Measurements from ENCODE around the gene RAE1.
"Not testable (repeated sequence)": the region's sequence is repeated elsewhere in the genome, so short reads cannot be mapped to it uniquely, and the experiment has no call there.

RAE1 gene

GRCh38 chr20:57327820-57328219 is 23.2 kb upstream of the RAE1 start:
- DNase-seq: no peak

GRCh38 chr20:57329608-57330221 is 21.3 kb upstream of the RAE1 start, which contains the start of gene SPO11:
Gene SPO11 (plus strand): TSS chr20:57329803. CDS start chr20:57329868, 65 bp downstream.
- DNase-seq: no peak

GRCh38 chr20:57330998-57331397 is 20.1 kb upstream of the RAE1 start:
- DNase-seq: no peak

GRCh38 chr20:57332105-57333089 is 18.7 kb upstream of the RAE1 start:
- no peak for DNase-seq

GRCh38 chr20:57335392-57335791 is 15.7 kb upstream of the RAE1 start:
- no peak for DNase-seq

GRCh38 chr20:57341663-57342062 is 9.4 kb upstream of the RAE1 start:
- DNase-seq: no peak

GRCh38 chr20:57342829-57343228 is 8.2 kb upstream of the RAE1 start:
- no peak for DNase-seq

- peak; percentile 77 for DNase-seq
Observed at GRCh38 chr20:57346477-57346876, 4.6 kb upstream of the RAE1 start.

- DNase-seq: no peak
Observed at GRCh38 chr20:57347393-57347792, 3.7 kb upstream of the RAE1 start.

- DNase-seq: not testable (repeated sequence)
Observed at GRCh38 chr20:57348200-57348921, 2.7 kb upstream of the RAE1 start.

- DNase-seq: peak; percentile 16
Observed at GRCh38 chr20:57348922-57349574, 2.0 kb upstream of the RAE1 start.

GRCh38 chr20:57350081-57350710 is 859 bp upstream of the RAE1 start:
- no peak for DNase-seq

- DNase-seq: not testable (repeated sequence)
Observed at GRCh38 chr20:57350726-57351041, 371 bp upstream of the RAE1 start.

GRCh38 chr20:57352305-57352704 is 1.2 kb downstream of the RAE1 start:
- no peak for DNase-seq

GRCh38 chr20:57353351-57353750 is 2.3 kb downstream of the RAE1 start:
- DNase-seq: no peak

- DNase-seq: no peak
Observed at GRCh38 chr20:57361517-57361916, 10.5 kb downstream of the RAE1 start.

GRCh38 chr20:57364451-57364850 is 13.4 kb downstream of the RAE1 start:
- no peak for DNase-seq

GRCh38 chr20:57369596-57369995 is 18.5 kb downstream of the RAE1 start:
- DNase-seq: no peak

- DNase-seq: no peak
Observed at GRCh38 chr20:57370316-57370715, 19.3 kb downstream of the RAE1 start.

GRCh38 chr20:57371363-57371762 is 20.3 kb downstream of the RAE1 start:
- DNase-seq: no peak

GRCh38 chr20:57372157-57372556 is 21.1 kb downstream of the RAE1 start:
- no peak for DNase-seq

GRCh38 chr20:57372581-57373350 is 21.7 kb downstream of the RAE1 start:
- no peak for DNase-seq
